Left forelimb (tissue), 1 donor: ENCODE data around the gene CKAP2L.

ENCODE experiments used
- DNase-seq: peaks from one replicate; pipeline ENCODE4 v3.0.0-alpha.2; 2018; ENCODE audit warnings: low spot score

Gene CKAP2L

GRCh38 chr2:112764071-112765044 lies at the start of gene CKAP2L:
CKAP2L (minus strand) TSS chr2:112764609; CDS start chr2:112764598, 11 bp downstream.
- peak; percentile 96 for DNase-seq

- DNase-seq = no peak
These were observed 49.0 kb upstream of the CKAP2L start for GRCh38 chr2:112813280-112813966.

GRCh38 chr2:112812318-112813267 lies 48.2 kb upstream of the CKAP2L start:
- DNase-seq = no peak

- no peak for DNase-seq
These were observed 47.5 kb upstream of the CKAP2L start for GRCh38 chr2:112811841-112812306.

- DNase-seq = no peak
These were observed 46.9 kb upstream of the CKAP2L start for GRCh38 chr2:112811276-112811831.

- no peak for DNase-seq
These were observed 44.7 kb upstream of the CKAP2L start for GRCh38 chr2:112809112-112809511.

- DNase-seq = no peak
These were observed 42.9 kb upstream of the CKAP2L start for GRCh38 chr2:112807233-112807807.

GRCh38 chr2:112805542-112805941 lies 41.1 kb upstream of the CKAP2L start:
- no peak for DNase-seq

GRCh38 chr2:112803691-112804521 lies 39.5 kb upstream of the CKAP2L start:
- no peak for DNase-seq

GRCh38 chr2:112800881-112801583 lies 36.6 kb upstream of the CKAP2L start:
- no peak for DNase-seq

- DNase-seq = no peak
These were observed 34.9 kb upstream of the CKAP2L start for GRCh38 chr2:112798979-112799975.

- DNase-seq = no peak
These were observed 32.1 kb upstream of the CKAP2L start for GRCh38 chr2:112796486-112796885.

- DNase-seq = no peak
These were observed 31.4 kb upstream of the CKAP2L start for GRCh38 chr2:112795774-112796173.

- DNase-seq = no peak
These were observed 30.4 kb upstream of the CKAP2L start for GRCh38 chr2:112794841-112795240.

- no peak for DNase-seq
These were observed 29.8 kb upstream of the CKAP2L start for GRCh38 chr2:112794131-112794733.

- DNase-seq = no peak
These were observed 29.1 kb upstream of the CKAP2L start for GRCh38 chr2:112793449-112793978.

- DNase-seq = no peak
These were observed 28.0 kb upstream of the CKAP2L start for GRCh38 chr2:112792419-112792818.
